Measurements from ENCODE around the gene FHL1. TPM values are rescaled to one million over a fixed set of nuclear protein-coding genes. Genes with fewer than 3 reads are reported as not detected.

FHL1 gene
- total and polyA plus RNA-seq, 2 of the 4 experiments (the other 2 are of a cell fraction): 69.4 to 72.9 TPM

GRCh38 chrX:136165406-136165805 lies 18.1 kb downstream of the FHL1 start:
- Histone ChIP-seq H2BK120ac (ENCODE audit: low read depth, low read length) (no peak overlapping the region), H3K56ac (ENCODE audit: extremely low read depth, insufficient read depth, low read length) (no peak overlapping the region), H3K27me3 (ENCODE audit: control insufficient read depth, insufficient read depth, low read length) (no peaks in the 10 kb centered on the region), H2BK5ac (ENCODE audit: low read depth, low read length, poor library complexity, severe bottlenecking) (no peak overlapping the region), H4K20me1 (ENCODE audit: insufficient read depth, low read length) (peaks cover 5% of the 10 kb centered on the region), H3K14ac (replicated peaks; ENCODE audit: low read depth, low read length) (no peak overlapping the region), H4K91ac (ENCODE audit: insufficient read depth, low read depth, low read length) (no peak overlapping the region), H2AK9ac (replicated peaks; ENCODE audit: low read depth, low read length, poor library complexity) (no peak overlapping the region), H3K18ac (ENCODE audit: low read depth, low read length) (no peak overlapping the region), H3K4me1 (ENCODE audit: control insufficient read depth, insufficient read depth, low read length) (peaks cover 16% of the 10 kb centered on the region), H3K36me3 (ENCODE audit: control insufficient read depth, insufficient read depth, low read length) (no peaks in the 10 kb centered on the region; the same call in 1 of the 2 replicates), H3K4me3 (ENCODE audit: insufficient read depth, low read depth, low read length) (no peak overlapping the region), H4K8ac (ENCODE audit: low read depth in 2 of 2, low read length in 2 of 2) (no peak overlapping the region), H2AK5ac (ENCODE audit: low read depth, low read length) (no peak overlapping the region), H3K9me3 (ENCODE audit: control insufficient read depth, insufficient read depth, low read length) (no peaks in the 10 kb centered on the region), H3K4me2 (ENCODE audit: low read depth, low read length) (no peak overlapping the region), H2BK20ac (ENCODE audit: low read depth, low read length) (no peak overlapping the region), H3K9ac (ENCODE audit: low read depth, low read length) (no peak overlapping the region), H3K23ac (ENCODE audit: low read depth, low read length) (no peak overlapping the region), H3K9me1 (ENCODE audit: insufficient read depth, low read length) (peaks cover 3% of the 10 kb centered on the region; the same call in 1 of the 2 replicates), H3K27ac (ENCODE audit: insufficient read depth, low read length) (no peak overlapping the region), H3K4ac (ENCODE audit: low read depth, low read length) (no peak overlapping the region), H3K79me1 (ENCODE audit: low read depth in 1 of 2, low read length in 2 of 2) (peaks cover 8 to 12% of the 10 kb centered on the region in 2 experiments; a peak in 1 of 4 replicates), H4K5ac (ENCODE audit: low read depth, low read length) (no peak overlapping the region), H2AFZ (replicated peaks; ENCODE audit: low read length, poor library complexity) (no peak overlapping the region), H2BK15ac (ENCODE audit: low read depth, low read length) (no peak overlapping the region)
- POLR2A ChIA-PET (ENCODE audit: unreplicated experiment): no interaction called here
- DNase-seq (no peak), ATAC-seq (ENCODE audit: low read depth) (no peak)
- WGBS, 2 experiments (ENCODE audit: extremely low coverage in 2 of 2, insufficient read length in 1 of 2): no CpG with 5 or more reads among the region's 3 CpGs
- intact Hi-C loops (cut with micrococcal nuclease): no loop called here
- in situ Hi-C loops (cut with MboI; ENCODE audit: low sequenced_read_pairs): no loop called here
- dilution Hi-C loops (cut with HindIII; ENCODE audit: low sequenced_read_pairs, unreplicated experiment): no loop called here
- CTCF ChIA-PET: interaction anchor here (1.0 to 1.7 kb wide), 2 partner anchors 135 to 137 kb away, joined by 4 to 8 read pairs; no protein-coding TSS in a partner anchor
- no peak for TF ChIP-seq BHLHE40 (IDR thresholded peaks at IDR 0.05; ENCODE audit: low read depth, low read length)
- no peak for TF ChIP-seq FOS (IDR thresholded peaks at IDR 0.05; ENCODE audit: low read depth, low read length)
- TF ChIP-seq RFX5 (IDR thresholded peaks at IDR 0.05; ENCODE audit: low read depth, low read length): no peak
- TF ChIP-seq MAZ (IDR thresholded peaks at IDR 0.05; ENCODE audit: borderline replicate concordance, low read depth, low read length): no peak
- no peak for TF ChIP-seq MAFK (IDR thresholded peaks at IDR 0.05; ENCODE audit: low read depth, low read length)
- TF ChIP-seq NFE2L2 (IDR thresholded peaks at IDR 0.05; ENCODE audit: low read depth, low read length): no peak
- BruUV-seq (replicated peaks): no TSS peak
